GM23338 (cell line): Measurements from ENCODE around the gene CAP1.

Experiments used
- CREB1 ChIP-seq: fragments of 250-450 bp; sonication (Bioruptor Pico); IDR thresholded peaks from 2 replicates; pipeline ENCODE4 v1.5.0; 2020; ENCODE audit warnings: low read depth, mild to moderate bottlenecking, moderate library complexity
- TF ChIP-seq, protein P1 (sequence below), 2 experiments: fragments of 200-600 bp in 1 of 2; sonication (generic) in 1 of 2; conservative IDR thresholded peaks; 2 replicates each; pipeline versions ENCODE4 v1.5.1 to v1.6.1; 2016 to 2017; ENCODE audit warnings: antibody characterized with exemption in 2 of 2, low read depth in 2 of 2, mild to moderate bottlenecking in 2 of 2, moderate library complexity in 1 of 2

DNA sequence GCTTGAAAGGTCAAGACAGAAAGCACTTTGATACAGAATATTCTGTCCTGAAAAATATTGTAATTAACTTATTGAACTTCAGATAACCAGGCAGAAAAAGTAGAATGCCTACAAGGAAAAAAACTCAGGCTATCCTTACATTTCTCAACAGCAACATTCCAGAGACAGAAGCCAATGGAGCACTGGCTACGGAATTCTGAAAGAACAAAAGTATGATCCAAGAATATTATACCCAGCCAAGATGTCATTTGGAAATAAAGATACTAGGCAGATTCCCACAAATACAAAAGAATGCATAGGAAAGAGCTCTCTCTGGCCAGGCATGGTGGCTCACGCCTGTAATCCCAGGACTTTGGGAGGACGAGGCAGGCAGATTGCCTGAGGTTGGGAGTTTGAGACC, 62.4 kb downstream of the CAP1 start:
- no peak for TF ChIP-seq CREB1 (CRISPR knock-in tag)
- TF ChIP-seq, protein P1, sequence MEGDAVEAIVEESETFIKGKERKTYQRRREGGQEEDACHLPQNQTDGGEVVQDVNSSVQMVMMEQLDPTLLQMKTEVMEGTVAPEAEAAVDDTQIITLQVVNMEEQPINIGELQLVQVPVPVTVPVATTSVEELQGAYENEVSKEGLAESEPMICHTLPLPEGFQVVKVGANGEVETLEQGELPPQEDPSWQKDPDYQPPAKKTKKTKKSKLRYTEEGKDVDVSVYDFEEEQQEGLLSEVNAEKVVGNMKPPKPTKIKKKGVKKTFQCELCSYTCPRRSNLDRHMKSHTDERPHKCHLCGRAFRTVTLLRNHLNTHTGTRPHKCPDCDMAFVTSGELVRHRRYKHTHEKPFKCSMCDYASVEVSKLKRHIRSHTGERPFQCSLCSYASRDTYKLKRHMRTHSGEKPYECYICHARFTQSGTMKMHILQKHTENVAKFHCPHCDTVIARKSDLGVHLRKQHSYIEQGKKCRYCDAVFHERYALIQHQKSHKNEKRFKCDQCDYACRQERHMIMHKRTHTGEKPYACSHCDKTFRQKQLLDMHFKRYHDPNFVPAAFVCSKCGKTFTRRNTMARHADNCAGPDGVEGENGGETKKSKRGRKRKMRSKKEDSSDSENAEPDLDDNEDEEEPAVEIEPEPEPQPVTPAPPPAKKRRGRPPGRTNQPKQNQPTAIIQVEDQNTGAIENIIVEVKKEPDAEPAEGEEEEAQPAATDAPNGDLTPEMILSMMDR (conservative IDR thresholded peaks at IDR 0.05; ENCODE audit: low read depth in 2 of 2): no peak
